GM13976 (cell line): ENCODE measurements around the gene CACNG6.

Source experiments
- DNase-seq: peaks from one replicate; pipeline ENCODE4 v3.0.0; 2012; ENCODE audit warnings: low spot score
- in situ Hi-C: fragments of 300-500 bp; cut with MboI; formaldehyde crosslinking; loops from one replicate; pipeline ENCODE4 v1.12.0; 2022; ENCODE audit warnings: low sequenced_read_pairs, mixed read lengths, inconsistent platforms; ENCODE audit not compliant: unreplicated experiment
- TF ChIP-seq, protein P1 (sequence below): IDR thresholded peaks from 2 replicates; pipeline ENCODE4 v1.5.1; 2012; ENCODE audit warnings: borderline replicate concordance, mild to moderate bottlenecking; ENCODE audit not compliant: insufficient read depth; ENCODE audit errors: extremely low read depth, missing control alignments, control extremely low read depth

Gene CACNG6

GRCh38 chr19:53966931-53967330 lies 24.5 kb upstream of the CACNG6 start:
- no peak for DNase-seq
- in situ Hi-C loops: no loop called here
- TF ChIP-seq, protein P1, sequence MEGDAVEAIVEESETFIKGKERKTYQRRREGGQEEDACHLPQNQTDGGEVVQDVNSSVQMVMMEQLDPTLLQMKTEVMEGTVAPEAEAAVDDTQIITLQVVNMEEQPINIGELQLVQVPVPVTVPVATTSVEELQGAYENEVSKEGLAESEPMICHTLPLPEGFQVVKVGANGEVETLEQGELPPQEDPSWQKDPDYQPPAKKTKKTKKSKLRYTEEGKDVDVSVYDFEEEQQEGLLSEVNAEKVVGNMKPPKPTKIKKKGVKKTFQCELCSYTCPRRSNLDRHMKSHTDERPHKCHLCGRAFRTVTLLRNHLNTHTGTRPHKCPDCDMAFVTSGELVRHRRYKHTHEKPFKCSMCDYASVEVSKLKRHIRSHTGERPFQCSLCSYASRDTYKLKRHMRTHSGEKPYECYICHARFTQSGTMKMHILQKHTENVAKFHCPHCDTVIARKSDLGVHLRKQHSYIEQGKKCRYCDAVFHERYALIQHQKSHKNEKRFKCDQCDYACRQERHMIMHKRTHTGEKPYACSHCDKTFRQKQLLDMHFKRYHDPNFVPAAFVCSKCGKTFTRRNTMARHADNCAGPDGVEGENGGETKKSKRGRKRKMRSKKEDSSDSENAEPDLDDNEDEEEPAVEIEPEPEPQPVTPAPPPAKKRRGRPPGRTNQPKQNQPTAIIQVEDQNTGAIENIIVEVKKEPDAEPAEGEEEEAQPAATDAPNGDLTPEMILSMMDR: no peak

GRCh38 chr19:53969366-53969765 lies 22.1 kb upstream of the CACNG6 start:
- in situ Hi-C loops: no loop called here
- TF ChIP-seq, protein P1: no peak
- no peak for DNase-seq

DNA sequence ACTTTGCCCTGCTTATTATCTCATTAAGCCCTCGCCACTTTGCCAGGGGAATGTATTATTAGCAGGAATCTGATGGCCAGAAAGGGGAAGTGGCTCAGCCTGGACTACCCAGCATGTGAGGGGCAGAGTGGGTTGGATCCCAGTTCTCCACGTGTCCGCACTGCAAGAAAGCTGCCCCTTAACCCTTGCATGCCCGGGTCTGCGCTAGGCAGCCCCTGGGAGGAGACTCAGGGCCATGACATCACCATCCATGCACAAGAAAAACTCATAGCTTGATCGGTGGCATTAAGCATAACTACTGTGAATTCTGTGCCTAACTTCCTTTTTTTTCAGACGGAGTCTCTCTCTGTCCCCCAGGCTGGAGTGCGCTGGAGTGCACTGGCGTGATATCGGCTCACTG lies 19.8 kb upstream of the CACNG6 start:
- DNase-seq: no peak
- TF ChIP-seq, protein P1: no peak
- in situ Hi-C loops: no loop called here

GRCh38 chr19:53977429-53977990 lies 13.9 kb upstream of the CACNG6 start:
- in situ Hi-C loops: no loop called here
- DNase-seq: peak; percentile 68
- TF ChIP-seq, protein P1: no peak

GRCh38 chr19:53977991-53978731 lies 13.3 kb upstream of the CACNG6 start:
- in situ Hi-C loops: no loop called here
- no peak for DNase-seq
- TF ChIP-seq, protein P1: no peak

- no peak for DNase-seq
- TF ChIP-seq, protein P1: no peak
Measured at GRCh38 chr19:53978975-53979801, 12.2 kb upstream of the CACNG6 start.

More at GRCh38 chr19:53978975-53979801, 12.2 kb upstream of the CACNG6 start:
- in situ Hi-C loops: no loop called here
